Lower leg skin (tissue), 3 donors: ENCODE measurements around the gene LMX1A.

Source experiments
- POLR2A ChIP-seq, 2 donors: fragments of 450-650 bp; IDR thresholded peaks; one replicate each; pipeline ENCODE4 v1.6.1; 2016 to 2017; ENCODE audit warnings: antibody characterized with exemption in 2 of 2, mild to moderate bottlenecking in 1 of 2, moderate library complexity in 1 of 2
- TF ChIP-seq, protein P1 (sequence below), 3 donors: fragments of 450-650 bp; IDR thresholded peaks; one replicate each; pipeline ENCODE4 v1.5.1; 2016; ENCODE audit warnings: antibody characterized with exemption in 3 of 3, mild to moderate bottlenecking in 3 of 3, moderate library complexity in 2 of 3

DNA sequence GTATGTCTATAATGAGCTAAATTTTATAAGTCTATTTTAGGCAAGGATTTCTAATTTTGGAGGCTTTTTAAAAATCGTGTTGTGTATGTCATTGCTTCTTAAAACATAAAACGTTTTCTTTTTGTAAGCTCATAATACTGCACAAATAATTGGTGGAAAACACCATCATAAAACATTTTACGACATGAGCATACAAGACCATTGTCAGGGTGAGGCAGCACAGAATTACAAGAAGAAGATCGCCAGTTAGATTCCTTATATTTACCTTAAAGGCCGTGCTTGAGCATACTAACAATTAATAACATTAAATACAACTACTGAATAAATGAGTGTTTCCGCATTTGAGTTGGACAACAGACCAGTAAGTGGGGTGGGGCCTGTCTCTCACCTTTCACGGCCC, 19.1 kb upstream of the LMX1A start:
- TF ChIP-seq, protein P1, sequence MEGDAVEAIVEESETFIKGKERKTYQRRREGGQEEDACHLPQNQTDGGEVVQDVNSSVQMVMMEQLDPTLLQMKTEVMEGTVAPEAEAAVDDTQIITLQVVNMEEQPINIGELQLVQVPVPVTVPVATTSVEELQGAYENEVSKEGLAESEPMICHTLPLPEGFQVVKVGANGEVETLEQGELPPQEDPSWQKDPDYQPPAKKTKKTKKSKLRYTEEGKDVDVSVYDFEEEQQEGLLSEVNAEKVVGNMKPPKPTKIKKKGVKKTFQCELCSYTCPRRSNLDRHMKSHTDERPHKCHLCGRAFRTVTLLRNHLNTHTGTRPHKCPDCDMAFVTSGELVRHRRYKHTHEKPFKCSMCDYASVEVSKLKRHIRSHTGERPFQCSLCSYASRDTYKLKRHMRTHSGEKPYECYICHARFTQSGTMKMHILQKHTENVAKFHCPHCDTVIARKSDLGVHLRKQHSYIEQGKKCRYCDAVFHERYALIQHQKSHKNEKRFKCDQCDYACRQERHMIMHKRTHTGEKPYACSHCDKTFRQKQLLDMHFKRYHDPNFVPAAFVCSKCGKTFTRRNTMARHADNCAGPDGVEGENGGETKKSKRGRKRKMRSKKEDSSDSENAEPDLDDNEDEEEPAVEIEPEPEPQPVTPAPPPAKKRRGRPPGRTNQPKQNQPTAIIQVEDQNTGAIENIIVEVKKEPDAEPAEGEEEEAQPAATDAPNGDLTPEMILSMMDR (IDR thresholded peaks at IDR 0.05): no peak
- no peak for TF ChIP-seq POLR2A (IDR thresholded peaks at IDR 0.05)
